ENCODE results near the gene TANC1.

TANC1 gene

DNA sequence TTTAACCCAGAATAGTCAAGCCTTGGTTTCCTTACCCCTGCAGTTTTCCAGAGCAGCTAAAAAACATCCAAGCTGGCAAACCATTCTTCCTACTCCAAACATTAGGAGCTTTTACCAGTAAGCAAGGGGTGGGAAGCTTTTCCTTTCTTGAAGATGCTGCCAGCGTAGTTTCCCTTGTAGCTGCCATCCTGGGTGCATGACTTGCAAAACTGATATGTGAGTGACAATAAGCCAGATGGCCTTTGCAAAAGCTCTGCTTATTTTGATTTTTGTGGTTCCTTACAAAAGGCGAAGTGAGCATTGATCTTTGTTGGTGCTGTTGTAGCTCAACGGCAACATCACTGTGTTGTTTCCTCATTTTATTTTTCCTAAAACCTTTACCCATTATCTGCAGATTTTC, 179.2 kb downstream of the TANC1 start:
- no peak for DNase-seq

DNA sequence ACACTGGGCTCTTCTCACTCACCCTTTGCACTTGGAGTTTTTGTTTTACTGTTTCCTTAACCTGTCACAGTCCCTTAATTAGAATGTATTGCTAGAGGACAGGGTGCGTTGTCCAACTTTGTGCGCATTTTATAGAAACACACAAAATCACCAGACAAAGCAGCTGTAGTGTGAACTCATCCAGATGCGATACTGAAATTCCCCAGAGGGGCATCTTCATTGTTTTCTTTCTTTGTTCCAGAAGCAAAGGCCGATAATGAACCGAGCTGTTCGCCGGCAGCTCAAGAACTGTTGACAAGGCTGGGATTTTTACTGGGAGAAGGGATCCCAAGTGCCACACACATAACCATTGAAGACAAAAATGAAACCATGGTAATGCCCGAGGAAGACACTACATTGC, 180.5 kb downstream of the TANC1 start:
- DNase-seq = no peak

DNA sequence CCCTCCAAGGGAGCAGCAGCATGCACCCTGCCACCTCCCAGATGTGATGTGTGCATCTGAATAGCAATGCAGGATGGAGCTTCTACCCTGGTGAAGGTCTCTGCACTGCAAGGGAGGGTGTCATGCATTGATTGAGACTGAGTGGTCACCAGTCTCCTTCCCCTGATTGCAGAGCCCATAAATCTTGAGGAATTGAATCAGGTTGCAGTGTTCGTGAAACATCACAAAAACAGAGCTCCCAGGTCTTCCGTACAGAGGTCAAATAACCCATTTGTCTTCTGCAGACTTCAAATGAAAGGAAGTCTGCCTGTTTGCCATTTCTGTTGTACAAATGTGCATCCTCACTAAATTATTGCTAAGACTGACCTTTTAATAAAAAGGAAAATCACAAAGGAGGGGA, 181.3 kb downstream of the TANC1 start:
- DNase-seq = no peak

DNA sequence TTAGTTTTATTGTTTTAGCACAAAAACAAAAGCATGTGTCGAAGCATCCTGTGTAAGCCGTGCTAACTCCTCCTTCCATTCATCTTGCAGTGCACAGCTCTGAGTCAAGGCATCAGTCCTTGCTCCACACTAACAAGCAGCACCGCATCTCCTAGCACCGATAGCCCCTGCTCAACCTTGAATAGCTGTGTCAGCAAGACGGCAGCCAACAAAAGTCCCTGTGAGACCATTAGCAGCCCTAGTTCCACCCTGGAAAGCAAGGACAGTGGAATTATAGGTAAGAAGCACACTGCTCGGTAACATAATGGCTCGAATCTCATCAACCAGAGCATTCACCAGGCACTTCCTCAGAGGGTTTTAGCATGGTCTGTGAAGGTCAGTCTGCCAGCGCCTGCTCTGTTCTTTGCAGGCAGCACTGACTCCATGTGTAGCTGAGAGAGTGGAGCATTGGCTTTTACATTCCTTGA, 181.9 kb downstream of the TANC1 start:
- no peak for DNase-seq

DNA sequence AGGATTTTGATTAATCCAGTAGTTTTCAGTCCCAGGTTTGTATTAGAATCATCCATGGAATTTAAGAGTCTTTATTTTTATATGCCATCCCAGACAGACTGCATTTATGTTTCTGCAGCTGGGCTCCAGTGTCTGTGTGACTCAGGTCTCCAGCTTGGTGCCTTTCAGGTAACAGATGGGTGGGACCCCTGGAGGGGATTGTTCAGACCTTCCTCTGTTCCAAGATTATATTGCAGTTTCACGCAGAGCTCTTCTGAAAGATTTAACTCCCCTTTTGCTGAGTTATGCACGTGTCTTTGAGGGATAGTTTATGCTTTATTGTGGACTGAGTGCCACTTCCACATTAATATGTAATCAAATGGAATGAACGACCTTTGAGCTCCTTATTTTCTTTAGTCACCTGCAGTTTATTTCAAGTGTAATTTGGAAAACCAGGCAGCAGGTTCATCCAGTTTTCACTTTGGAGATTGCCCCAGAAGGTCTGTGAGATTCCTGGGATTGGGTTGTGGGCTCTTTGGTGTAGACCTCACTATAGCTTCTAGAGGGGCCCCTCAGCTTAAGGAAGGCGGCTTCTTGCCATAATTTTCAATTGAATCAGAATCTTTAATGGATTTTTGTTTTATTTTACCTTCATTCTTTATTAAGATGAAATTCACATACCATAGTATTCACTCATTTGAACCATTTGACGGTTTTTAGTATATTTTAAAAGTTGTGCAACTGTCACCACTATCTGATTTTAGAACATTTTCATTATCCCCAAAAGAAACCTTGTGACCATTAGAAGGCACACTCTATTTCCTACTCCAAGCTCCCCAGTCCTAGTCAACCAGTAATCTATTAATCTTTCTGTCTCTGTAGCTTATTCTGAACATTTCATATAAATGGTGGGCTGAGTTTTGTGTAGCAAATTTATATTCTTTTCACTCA, 183.0 kb downstream of the TANC1 start:
- DNase-seq = no peak

DNA sequence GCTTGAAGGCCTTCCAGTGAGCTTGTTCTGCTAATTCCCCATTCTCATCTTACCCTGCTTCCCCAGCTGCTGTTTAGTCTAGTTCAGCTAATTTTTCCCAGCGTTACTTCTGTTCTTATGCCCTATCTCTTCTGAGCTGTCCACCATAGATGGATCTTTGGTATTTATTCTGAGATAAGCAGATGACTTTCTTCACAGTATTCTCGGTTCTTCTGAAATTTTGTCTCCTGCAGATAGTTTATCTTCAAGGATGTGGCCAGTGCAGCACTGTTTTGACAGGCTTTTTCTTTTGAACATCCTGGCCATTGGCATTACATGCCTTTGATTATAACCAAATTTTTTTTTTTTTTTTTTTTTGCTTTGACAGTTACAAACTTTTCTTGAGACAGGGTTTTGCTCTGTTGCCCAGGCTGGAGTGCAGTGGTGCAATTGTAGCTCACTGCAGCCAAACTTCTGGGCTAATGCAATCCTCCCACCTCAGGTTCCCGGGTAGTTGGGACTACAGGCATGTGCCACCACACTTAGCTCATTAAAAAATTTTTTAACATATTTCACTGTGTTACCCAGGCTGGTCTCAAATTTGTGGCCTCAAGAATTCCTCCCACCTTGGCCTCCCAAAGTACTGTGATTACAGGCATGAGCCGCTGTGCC, 183.8 kb downstream of the TANC1 start:
- no peak for DNase-seq

DNA sequence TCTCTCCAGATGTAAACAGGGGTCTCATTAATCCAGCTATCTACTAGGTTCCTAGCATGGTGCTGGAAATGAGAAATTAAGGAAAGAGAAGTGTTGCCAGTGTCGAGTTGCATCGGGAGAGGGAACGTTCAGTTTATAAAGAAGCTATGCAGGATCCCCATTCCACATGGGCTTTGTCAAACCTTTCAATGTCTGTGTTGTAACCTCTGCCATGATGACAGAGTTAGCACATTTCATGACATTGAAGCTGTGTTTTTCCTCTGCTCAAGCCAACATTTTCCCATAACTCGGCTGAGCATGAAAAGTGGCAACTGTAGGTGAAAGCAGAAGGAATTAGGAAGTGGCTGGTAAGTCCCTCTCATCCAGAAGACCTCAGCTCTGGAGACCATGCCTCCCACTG, 184.6 kb downstream of the TANC1 start:
- DNase-seq = no peak

DNA sequence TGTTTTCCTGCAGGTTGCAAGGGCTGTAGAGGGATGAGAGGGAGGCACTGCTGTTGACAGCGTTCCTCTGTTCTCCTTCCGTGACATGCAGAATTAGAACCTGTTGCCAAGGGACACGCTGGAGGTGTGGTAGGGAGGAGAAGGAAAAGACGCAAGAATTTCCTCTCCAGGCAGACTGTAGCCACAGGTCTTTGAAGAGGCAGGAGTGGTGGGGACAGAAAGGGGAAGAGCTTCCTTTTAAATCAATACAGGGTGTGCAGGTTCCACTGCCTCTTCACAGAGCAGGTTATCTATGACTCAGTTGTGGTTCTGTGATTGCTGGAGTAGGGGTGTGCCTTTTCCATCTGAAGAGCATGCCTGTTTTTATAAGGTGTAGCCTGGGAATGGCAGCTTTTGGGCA, 185.0 kb downstream of the TANC1 start:
- no peak for DNase-seq

DNA sequence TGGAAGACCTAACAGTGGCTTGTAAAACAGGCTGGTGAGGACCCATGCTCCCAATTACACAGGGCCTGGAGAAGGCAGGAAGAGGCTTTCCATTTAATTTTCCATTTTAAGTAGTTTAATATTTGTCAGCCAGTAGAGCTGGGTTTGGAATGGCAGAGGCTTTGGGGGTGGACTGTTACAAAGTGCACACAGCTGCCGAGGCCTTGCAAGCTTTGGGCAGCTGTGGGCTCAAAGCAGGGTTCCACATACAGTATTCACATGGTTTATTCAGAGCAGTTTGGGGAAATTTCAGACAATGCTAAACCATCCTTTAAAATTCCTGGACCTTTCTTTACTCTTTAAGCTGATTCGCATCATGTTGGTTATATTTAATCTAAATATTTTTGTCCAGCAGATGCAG, 185.5 kb downstream of the TANC1 start:
- DNase-seq = no peak

DNA sequence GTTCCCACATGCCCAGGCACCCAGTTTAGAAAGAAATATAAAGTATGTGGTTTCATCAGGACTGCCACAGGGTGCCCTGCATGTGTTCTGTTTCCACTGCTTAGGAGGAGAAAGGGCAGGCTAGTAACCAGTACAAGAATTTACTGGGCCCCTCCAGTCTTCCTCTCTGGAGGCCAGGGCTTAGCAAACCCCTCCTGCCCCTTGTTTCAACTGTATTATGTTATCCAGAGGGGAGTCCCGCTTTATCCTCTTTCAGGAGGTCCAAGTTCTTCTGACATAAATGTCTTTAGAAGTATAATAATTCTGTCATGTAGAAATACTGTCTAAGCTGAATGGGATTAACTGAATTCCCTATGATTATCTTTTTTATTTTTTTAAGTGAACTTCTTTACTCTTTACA, 185.9 kb downstream of the TANC1 start:
- no peak for DNase-seq

DNA sequence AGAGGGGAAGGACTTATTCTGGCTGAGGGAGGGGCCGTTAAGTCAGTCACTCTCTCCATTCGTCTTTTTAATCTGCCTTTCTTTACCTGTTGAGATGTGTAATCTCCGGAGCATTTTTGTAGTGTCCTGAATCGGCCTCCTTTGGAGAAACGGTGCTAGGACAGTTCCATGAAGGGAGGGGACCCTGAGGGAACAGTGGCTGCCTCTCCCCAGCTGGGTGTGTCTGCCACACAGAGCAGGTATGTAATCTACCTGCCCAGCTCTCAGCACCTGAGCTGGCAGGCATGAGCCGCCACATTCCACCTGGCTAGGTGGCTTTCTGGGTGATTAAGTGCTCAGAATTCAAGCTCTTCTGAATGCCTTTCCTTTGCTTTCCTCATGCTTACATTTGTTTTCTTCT, 186.9 kb downstream of the TANC1 start:
- DNase-seq = no peak

DNA sequence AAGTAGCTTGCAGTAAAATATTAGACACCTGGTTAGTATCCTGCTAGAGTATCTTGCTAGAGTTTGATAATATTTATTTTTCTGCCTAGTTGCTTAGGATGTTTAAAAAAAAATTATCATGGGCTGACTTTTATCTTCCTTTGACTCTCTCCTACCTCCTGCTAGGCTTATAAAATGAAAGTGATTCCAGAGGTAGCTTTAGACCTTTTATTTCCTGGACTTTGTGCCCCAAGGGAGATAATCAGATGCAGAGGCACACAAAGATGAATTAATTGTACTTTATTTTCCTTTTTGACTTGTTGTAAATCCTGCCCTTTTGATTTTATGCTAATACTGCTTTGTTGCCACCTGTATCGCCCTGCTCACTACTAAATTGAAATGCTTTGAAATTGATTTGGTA, 187.4 kb downstream of the TANC1 start:
- DNase-seq = no peak

DNA sequence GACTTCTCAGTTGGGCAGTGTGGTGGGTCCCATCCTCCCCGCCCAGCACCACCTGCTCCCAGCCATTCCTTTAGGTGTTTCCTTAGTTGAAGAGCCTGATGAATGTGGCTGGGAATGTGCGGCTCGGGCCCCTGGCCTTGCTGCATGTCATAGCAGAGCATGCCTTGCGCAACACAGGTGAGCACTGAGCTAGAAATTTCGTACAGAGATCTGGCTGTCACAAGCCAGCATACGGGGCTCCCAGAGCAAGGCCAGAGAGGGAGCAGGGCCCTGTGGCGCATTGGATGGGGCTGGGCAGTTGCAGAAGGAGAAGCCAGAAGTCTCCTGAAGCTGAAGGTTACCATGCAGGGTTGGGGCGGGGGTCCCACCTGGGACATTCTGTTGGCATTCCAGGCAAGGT, 188.4 kb downstream of the TANC1 start:
- no peak for DNase-seq

DNA sequence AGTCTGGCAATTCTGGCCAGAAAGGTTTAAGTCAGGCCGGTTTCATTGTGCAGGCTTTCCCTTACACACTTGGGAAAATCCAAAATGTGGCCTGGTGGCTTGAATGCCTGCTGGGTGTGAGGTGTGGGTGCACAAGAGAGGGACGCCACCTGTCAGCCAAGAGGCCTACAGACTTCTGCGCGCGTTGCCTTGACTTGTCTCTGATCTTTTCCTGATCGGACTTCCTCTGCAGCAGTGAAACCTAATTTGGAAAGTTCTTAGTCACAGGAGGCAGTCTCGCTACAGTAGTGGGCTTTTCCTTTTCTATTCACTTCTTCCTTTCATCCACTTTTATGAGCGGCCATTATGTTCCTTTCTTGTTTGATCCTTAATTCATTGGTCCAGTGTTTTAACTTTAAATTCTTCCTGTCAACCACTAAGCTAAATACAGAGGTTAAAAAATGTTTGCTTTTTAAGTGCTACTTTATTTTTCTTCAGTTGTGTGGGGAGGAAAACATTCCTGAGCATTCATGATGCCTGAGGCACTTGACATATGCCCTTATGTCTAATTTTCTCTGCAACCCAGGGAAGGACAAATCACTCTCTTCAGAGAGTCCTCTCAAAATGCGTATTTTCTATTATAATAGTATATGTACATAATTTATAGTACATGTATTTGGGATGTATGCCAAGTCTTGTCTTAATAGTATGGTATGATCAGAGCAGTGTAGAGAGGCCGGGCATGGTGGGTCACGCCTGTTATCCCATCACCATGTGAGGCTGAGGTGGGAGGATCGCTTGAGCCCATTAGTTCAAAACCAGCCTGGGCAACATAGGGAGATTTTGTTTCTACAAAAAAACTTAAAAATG, 189.1 kb downstream of the TANC1 start:
- DNase-seq = no peak

DNA sequence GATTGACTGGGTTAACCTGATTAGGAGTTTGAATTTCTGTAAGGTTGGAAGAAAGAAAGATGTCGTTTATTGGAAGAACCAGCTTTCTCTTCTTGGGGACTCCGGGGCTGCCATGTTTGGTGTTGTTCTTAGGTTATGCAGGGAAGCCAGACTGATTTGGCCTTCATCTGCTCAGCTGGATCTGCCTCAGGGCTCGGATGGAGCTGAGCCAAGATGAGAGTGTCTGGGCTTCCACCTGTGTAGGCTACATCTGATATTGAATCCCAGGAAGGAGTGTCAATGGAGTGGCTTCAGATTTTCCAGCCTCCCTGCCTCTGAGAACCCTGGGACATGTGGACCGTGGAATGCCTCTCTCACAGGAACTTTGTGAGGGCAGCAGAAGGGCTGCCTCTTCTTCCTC, 192.0 kb downstream of the TANC1 start:
- DNase-seq = no peak

DNA sequence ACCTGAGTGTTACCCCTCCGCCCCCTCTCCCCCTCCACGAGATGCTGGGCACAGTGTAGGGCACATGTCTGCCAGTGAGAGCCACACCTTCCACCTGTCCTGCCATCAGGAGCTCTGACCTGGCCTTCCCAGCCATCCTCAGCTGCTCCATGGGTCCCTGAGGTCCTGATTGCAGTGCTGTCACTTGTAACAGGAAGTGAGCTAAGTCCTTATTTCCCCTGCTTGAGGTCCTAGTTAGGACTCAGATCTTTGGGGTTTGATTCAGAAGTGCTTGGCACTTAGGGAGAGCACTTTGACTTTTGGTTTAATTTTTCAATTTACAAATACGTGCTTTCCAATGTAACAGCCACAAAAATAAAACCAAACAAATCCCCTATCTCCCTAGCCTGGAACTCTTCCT, 192.5 kb downstream of the TANC1 start:
- no peak for DNase-seq

DNA sequence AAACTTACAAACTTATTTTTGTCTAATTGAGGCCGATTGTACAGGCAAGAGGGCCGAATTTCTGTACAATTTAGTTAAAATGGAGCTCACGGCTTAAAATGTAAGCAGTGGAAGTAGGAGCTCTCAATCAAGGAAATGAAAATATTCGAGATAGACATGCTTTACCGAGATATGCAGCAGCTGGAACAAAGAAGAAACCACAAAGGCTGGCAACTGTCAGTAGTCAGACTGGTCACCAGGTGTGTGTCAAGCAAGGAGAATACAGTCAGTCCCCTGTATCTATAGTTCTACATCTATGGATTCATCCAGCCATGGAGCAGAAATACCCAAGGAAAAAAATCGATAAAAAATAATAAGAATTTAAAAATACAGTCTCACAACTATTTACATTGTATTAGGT, 195.5 kb downstream of the TANC1 start:
- DNase-seq = no peak

DNA sequence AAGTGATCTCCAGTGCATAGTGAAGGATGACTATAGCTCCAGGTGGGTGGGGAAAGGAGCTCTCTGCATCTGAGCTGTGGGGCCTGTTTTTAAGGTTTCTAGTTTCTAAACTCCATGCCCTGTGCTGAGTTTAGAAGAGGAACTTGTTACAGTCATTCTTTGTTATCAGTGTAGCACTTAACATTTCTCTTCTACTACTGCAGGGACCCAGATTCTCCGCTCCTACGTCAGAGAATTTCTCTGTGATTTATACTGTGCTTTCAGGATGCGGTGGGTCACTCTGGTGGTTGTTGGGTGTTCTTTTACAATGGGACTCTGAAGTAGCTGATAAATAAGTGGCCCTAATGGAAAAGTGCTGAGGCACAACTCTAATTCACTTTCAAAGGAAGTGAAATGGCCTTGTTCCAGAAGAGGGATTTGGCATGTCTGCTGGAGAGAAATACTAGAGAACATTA, 196.0 kb downstream of the TANC1 start:
- DNase-seq = no peak

DNA sequence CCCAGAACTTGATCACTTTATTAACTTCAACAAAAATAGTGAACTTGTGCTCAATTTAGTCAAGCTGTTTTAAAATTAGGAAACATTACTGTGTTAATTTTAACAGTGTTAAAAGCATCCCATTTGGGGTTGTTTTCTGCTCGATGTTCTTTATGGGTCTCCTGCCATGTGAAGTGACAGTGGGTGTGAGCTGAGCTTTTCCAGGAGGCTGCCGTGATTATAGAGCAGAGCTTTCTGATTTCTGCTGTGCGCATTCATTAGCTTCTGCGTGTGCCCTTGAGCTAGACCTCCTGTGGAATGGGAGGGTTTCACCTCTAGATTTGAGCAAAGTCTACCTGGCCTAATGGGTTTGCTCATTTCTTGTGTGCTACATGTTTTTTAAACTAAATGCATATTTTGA, 196.6 kb downstream of the TANC1 start:
- DNase-seq = no peak

DNA sequence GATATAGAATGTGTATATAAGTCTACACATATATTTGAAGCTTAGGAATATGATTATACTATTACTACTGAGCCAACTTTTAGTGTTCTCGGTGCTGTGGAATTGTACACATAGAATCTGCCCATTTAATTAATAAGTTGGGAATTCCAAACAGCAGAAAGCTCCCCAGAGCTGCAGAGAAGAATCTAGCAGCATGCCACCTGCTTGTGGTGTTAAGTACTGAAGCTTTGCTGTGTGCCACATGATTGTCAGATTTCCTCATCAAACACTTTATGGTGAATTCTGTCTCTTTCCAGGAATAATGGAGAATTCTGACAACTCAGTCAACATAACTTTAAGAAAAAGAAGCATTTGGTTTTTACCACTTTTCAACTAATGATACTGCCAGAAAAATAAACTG, 200.3 kb downstream of the TANC1 start:
- DNase-seq = no peak

DNA sequence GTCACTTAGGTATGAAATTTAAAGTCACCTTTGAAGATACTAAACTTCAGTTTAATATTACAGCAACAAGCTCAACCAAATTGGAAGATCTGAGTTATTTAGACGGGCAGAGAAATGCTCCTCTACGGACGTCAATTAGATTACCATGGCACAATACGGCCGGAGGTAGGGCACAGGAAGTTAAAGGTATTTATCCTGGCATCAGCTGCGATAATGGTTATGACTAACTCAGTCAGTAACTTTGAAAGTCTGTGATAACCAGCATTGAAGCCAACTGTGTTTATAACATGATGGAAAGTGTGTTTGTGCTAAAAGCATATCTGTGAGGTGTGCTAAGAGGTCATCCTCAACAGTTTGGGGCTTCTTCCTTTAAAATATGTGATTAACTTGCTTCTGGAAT, 200.7 kb downstream of the TANC1 start:
- DNase-seq = no peak

DNA sequence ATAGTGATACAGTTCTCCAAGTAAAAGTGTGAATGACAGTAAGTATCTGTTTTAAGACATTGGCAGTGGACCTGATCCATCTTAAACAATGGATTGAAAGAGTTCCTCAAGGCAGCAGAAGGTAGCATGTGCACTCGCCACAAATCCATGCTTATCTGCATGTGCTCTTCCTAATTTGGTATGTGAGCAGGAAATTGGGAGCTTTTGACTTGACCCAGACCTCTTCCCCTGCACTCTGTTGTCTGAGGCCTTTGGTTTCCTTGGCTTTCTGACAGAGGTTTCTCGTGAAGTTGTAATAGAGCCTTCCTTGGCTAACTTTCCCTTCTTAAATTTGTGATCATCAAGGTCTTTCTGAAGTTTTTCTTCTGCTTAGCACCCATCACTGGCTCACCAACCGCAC, 204.0 kb downstream of the TANC1 start:
- no peak for DNase-seq

DNA sequence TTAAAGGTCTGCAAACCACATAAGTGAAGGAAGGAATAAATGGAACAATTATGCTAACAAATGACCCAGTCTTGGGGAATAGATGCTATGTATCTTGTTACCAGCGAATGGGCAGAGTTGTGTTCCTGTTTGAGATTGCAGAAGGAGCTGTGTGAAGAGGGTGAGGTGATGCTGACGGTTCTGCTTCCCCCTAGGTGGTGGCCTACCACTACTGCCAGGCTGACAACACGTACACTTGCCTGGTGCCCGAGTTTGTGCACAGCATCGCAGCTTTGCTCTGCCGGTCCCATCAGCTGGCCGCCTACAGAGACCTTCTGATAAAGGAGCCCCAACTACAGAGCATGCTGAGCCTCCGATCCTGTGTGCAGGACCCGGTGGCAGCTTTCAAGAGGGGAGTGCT, 206.3 kb downstream of the TANC1 start:
- DNase-seq = no peak

DNA sequence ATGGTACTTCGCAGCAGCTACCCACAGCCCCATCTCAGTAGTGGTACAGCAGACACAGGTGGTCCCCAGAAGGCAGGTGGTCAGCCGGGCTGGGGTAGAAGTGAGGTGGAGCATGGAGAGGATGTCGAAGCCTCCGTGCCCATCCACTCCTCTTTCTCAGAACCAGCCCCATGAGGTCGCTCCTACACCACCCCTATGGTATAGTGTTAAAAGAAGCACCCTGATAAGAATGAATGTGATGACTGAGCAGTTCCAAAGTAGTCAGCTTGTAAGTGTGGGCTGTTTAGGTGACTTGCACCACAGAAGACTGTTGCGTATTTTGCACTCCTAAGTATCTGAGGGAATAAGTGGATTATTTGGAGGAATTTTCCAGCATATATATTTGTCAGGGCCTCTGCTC, 206.7 kb downstream of the TANC1 start:
- DNase-seq = no peak
